HG03354 (cell line): ENCODE measurements around the gene TBC1D5.
"Not testable (repeated sequence)": the region's sequence is repeated elsewhere in the genome, so short reads cannot be mapped to it uniquely, and the experiment has no call there.

Experiments
- ATAC-seq: cut with Tn5 transposase; IDR thresholded peaks from one replicate; pipeline ENCODE4 v1.9.1; 2021; ENCODE audit warnings: mild to moderate bottlenecking; ENCODE audit not compliant: unreplicated experiment, poor library complexity, severe bottlenecking

TBC1D5 gene

GRCh38 chr3:17724948-17725347 is 17.5 kb downstream of the TBC1D5 start:
- ATAC-seq, result no peak

- no peak for ATAC-seq
Measured at GRCh38 chr3:17724122-17724521, 18.3 kb downstream of the TBC1D5 start.

GRCh38 chr3:17717411-17717810 is 25.0 kb downstream of the TBC1D5 start:
- no peak for ATAC-seq

- ATAC-seq, result no peak
Measured at GRCh38 chr3:17714473-17714872, 28.0 kb downstream of the TBC1D5 start.

- ATAC-seq, result no peak
Measured at GRCh38 chr3:17709236-17709810, 33.1 kb downstream of the TBC1D5 start.

- ATAC-seq, result no peak
Measured at GRCh38 chr3:17707813-17708543, 34.5 kb downstream of the TBC1D5 start.

- not testable (repeated sequence) for ATAC-seq
Measured at GRCh38 chr3:17705991-17706390, 36.4 kb downstream of the TBC1D5 start.

GRCh38 chr3:17699815-17700214 is 42.6 kb downstream of the TBC1D5 start:
- ATAC-seq, result not testable (repeated sequence)

- ATAC-seq, result not testable (repeated sequence)
Measured at GRCh38 chr3:17695665-17696064, 46.8 kb downstream of the TBC1D5 start.

- not testable (repeated sequence) for ATAC-seq
Measured at GRCh38 chr3:17693670-17693999, 48.8 kb downstream of the TBC1D5 start.

GRCh38 chr3:17692846-17693669 is 49.4 kb downstream of the TBC1D5 start:
- not testable (repeated sequence) for ATAC-seq

- ATAC-seq, result no peak
Measured at GRCh38 chr3:17687566-17687965, 54.9 kb downstream of the TBC1D5 start.

GRCh38 chr3:17686613-17687012 is 55.8 kb downstream of the TBC1D5 start:
- ATAC-seq, result no peak

GRCh38 chr3:17683542-17684207 is 58.8 kb downstream of the TBC1D5 start:
- ATAC-seq, result no peak

- ATAC-seq, result no peak
Measured at GRCh38 chr3:17680530-17680929, 61.9 kb downstream of the TBC1D5 start.

GRCh38 chr3:17678116-17678741 is 64.2 kb downstream of the TBC1D5 start:
- peak; percentile 89 for ATAC-seq

- no peak for ATAC-seq
Measured at GRCh38 chr3:17674082-17674686, 68.2 kb downstream of the TBC1D5 start.

GRCh38 chr3:17672506-17672905 is 69.9 kb downstream of the TBC1D5 start:
- ATAC-seq, result no peak

- no peak for ATAC-seq
Measured at GRCh38 chr3:17670749-17671148, 71.7 kb downstream of the TBC1D5 start.
